Astrocyte (in vitro differentiated cells and primary cell): Measurements from ENCODE around the gene SNAPC4. TPM values are rescaled to one million over a fixed set of nuclear protein-coding genes. Genes with fewer than 3 reads are reported as not detected.

ENCODE experiments used
- DNase-seq: peaks from one replicate; pipeline ENCODE4 v3.0.0-alpha.2; 2010; ENCODE audit warnings: low read depth
- FAIRE-seq: peaks from 2 replicates; lab custom pipeline; 2011; peaks lifted over from hg19 to GRCh38; lab: Jason Lieb, UNC
- H2AFZ ChIP-seq: 2 replicates; pipeline ENCODE4 v1.6.0; 2012; ENCODE audit warnings: low read depth, low read length, inconsistent platforms
- H3K27ac ChIP-seq: 2 replicates; pipeline ENCODE4 v1.5.1; 2011; ENCODE audit warnings: low read depth, low read length, inconsistent platforms
- H3K27me3 ChIP-seq: 2 replicates; pipeline ENCODE4 v1.6.0; 2011; ENCODE audit warnings: low read length, inconsistent platforms; ENCODE audit not compliant: insufficient read depth
- H3K36me3 ChIP-seq: 2 replicates; pipeline ENCODE4 v1.5.1; 2011; ENCODE audit warnings: low read length, inconsistent platforms; ENCODE audit not compliant: insufficient read depth
- H3K4me1 ChIP-seq: 2 replicates; pipeline ENCODE4 v1.5.1; 2011; ENCODE audit warnings: low read length, inconsistent platforms; ENCODE audit not compliant: insufficient read depth
- H3K4me2 ChIP-seq: 2 replicates; pipeline ENCODE4 v1.6.0; 2012; ENCODE audit warnings: low read length, inconsistent platforms
- H3K4me3 ChIP-seq: 2 replicates; pipeline ENCODE4 v1.5.1; 2011; ENCODE audit warnings: low read depth, mild to moderate bottlenecking, low read length, inconsistent platforms; ENCODE audit not compliant: insufficient read depth
- H3K79me2 ChIP-seq: 2 replicates; pipeline ENCODE4 v1.6.0; 2012; ENCODE audit warnings: mild to moderate bottlenecking, low read length, inconsistent platforms; ENCODE audit not compliant: insufficient read depth
- H3K9ac ChIP-seq: 2 replicates; pipeline ENCODE4 v1.6.0; 2012; ENCODE audit warnings: mild to moderate bottlenecking, low read length, inconsistent platforms
- H3K9me3 ChIP-seq: 2 replicates; pipeline ENCODE4 v1.5.1; 2012; ENCODE audit warnings: low read depth, mild to moderate bottlenecking, low read length, inconsistent platforms; ENCODE audit not compliant: insufficient read depth
- H4K20me1 ChIP-seq: 2 replicates; pipeline ENCODE4 v1.6.0; 2012; ENCODE audit warnings: low read length, inconsistent platforms; ENCODE audit not compliant: insufficient read depth
- H3K27ac Mint-ChIP-seq: one replicate; pipeline ENCODE4 v1.8.0; 2021; ENCODE audit warnings: mild to moderate bottlenecking, mixed read lengths; ENCODE audit not compliant: unreplicated experiment
- H3K27me3 Mint-ChIP-seq: one replicate; pipeline ENCODE4 v1.8.0; 2021; ENCODE audit warnings: low read depth, mixed read lengths; ENCODE audit not compliant: unreplicated experiment
- H3K36me3 Mint-ChIP-seq: one replicate; pipeline ENCODE4 v1.8.0; 2021; ENCODE audit warnings: low read depth, mixed read lengths; ENCODE audit not compliant: unreplicated experiment
- H3K4me1 Mint-ChIP-seq: one replicate; pipeline ENCODE4 v1.8.0; 2021; ENCODE audit warnings: low read depth, mixed read lengths; ENCODE audit not compliant: unreplicated experiment
- H3K4me3 Mint-ChIP-seq: one replicate; pipeline ENCODE4 v1.8.0; 2021; ENCODE audit warnings: mild to moderate bottlenecking, moderate library complexity, mixed read lengths; ENCODE audit not compliant: unreplicated experiment
- H3K9me3 Mint-ChIP-seq: one replicate; pipeline ENCODE4 v1.8.0; 2021; ENCODE audit warnings: mild to moderate bottlenecking, mixed read lengths; ENCODE audit not compliant: unreplicated experiment
- EZH2 ChIP-seq: IDR thresholded peaks from 2 replicates; pipeline ENCODE4 v1.6.1; 2012; ENCODE audit warnings: mild to moderate bottlenecking, low read length, inconsistent platforms; ENCODE audit not compliant: insufficient read depth
- total RNA-seq: library from RNA; stranded (reverse); gene quantifications from 2 replicates; pipeline ENCODE4 v1.2.1, GENCODE V29; 2021
- TF ChIP-seq, protein P1 (sequence below): IDR thresholded peaks from 2 replicates; pipeline ENCODE4 v1.5.1; 2011; ENCODE audit warnings: low read depth, mild to moderate bottlenecking, inconsistent platforms, low read length, moderate library complexity; ENCODE audit not compliant: insufficient read depth

SNAPC4 gene
- total RNA-seq, 1 donor from 2014 or later = 18.6 TPM

DNA sequence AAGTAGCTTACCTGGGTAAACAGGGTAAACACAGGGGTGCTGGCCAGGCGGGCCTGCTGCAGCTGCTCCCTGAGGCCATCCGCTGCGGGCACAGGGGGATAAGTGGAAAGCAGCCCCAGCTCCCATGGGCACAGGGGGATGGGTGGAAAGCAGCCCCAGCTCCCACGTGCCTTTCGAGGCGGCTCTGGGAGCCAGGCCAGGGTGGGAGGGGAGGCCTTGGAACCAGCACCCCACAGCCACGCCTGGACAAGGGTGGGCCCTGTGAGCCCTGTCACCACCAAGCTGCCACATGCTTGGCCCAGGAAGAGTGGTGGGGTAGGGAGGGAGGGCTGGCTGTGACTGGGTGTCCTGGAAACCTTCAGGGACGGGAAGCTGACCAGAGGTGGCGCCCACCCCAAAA is 18.7 kb downstream of the SNAPC4 start:
- Histone ChIP-seq H3K9me3 (no peaks in the 10 kb centered on the region), H3K79me2 (no peaks in the 10 kb centered on the region), H3K9ac (no peak overlapping the region), H3K4me3 (no peak overlapping the region), H3K36me3 (peaks cover 20% of the 10 kb centered on the region), H3K4me1 (no peaks in the 10 kb centered on the region), H3K4me2 (no peak overlapping the region), H3K27me3 (no peaks in the 10 kb centered on the region), H2AFZ (no peak overlapping the region), H4K20me1 (peaks cover 5% of the 10 kb centered on the region), H3K27ac (no peak overlapping the region)
- TF ChIP-seq, protein P1, sequence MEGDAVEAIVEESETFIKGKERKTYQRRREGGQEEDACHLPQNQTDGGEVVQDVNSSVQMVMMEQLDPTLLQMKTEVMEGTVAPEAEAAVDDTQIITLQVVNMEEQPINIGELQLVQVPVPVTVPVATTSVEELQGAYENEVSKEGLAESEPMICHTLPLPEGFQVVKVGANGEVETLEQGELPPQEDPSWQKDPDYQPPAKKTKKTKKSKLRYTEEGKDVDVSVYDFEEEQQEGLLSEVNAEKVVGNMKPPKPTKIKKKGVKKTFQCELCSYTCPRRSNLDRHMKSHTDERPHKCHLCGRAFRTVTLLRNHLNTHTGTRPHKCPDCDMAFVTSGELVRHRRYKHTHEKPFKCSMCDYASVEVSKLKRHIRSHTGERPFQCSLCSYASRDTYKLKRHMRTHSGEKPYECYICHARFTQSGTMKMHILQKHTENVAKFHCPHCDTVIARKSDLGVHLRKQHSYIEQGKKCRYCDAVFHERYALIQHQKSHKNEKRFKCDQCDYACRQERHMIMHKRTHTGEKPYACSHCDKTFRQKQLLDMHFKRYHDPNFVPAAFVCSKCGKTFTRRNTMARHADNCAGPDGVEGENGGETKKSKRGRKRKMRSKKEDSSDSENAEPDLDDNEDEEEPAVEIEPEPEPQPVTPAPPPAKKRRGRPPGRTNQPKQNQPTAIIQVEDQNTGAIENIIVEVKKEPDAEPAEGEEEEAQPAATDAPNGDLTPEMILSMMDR = no peak
- no peak for TF ChIP-seq EZH2
- DNase-seq (no peak), FAIRE-seq (no peak)
- H3K9me3 Mint-ChIP-seq = no peaks in the 10 kb centered on the region
- no peaks in the 10 kb centered on the region for H3K4me1 Mint-ChIP-seq
- no peaks in the 10 kb centered on the region for H3K27me3 Mint-ChIP-seq
- H3K4me3 Mint-ChIP-seq = no peak overlapping the region
- peak overlapping the region; percentile 34 for H3K27ac Mint-ChIP-seq
- peaks cover 17% of the 10 kb centered on the region for H3K36me3 Mint-ChIP-seq

DNA sequence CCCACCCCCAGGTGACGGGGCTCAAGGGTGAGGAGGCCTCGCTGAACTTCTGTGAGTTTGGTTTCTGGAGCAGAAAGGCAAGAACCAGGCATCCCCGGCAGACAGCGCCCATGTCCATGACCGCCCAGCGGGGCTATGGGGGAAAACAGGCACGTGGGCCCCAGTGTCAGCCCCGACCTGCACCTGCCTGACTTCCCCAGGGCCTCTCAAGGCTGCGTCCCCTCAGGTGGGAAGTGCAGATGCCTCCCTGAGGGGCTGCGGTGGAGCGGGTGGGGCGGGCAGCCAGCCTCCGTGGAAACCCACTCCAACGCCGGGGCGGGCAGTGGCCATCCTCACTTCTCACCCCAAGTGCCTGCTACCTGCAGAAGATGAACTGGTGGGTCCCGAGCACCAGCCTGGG is 19.6 kb downstream of the SNAPC4 start:
- Mint-ChIP-seq H3K9me3 (no peaks in the 10 kb centered on the region), H3K27me3 (no peaks in the 10 kb centered on the region), H3K36me3 (peaks cover 13% of the 10 kb centered on the region), H3K27ac (no peak overlapping the region), H3K4me3 (no peak overlapping the region), H3K4me1 (no peaks in the 10 kb centered on the region)
- DNase-seq (no peak), FAIRE-seq (no peak)
- Histone ChIP-seq H3K9me3 (no peaks in the 10 kb centered on the region), H3K4me3 (no peak overlapping the region), H2AFZ (no peak overlapping the region), H3K9ac (no peak overlapping the region), H3K36me3 (peaks cover 15% of the 10 kb centered on the region), H3K79me2 (no peaks in the 10 kb centered on the region), H3K4me1 (no peaks in the 10 kb centered on the region), H3K4me2 (no peak overlapping the region), H3K27ac (no peak overlapping the region), H4K20me1 (peaks cover 5% of the 10 kb centered on the region), H3K27me3 (no peaks in the 10 kb centered on the region)
- TF ChIP-seq EZH2 = no peak

DNA sequence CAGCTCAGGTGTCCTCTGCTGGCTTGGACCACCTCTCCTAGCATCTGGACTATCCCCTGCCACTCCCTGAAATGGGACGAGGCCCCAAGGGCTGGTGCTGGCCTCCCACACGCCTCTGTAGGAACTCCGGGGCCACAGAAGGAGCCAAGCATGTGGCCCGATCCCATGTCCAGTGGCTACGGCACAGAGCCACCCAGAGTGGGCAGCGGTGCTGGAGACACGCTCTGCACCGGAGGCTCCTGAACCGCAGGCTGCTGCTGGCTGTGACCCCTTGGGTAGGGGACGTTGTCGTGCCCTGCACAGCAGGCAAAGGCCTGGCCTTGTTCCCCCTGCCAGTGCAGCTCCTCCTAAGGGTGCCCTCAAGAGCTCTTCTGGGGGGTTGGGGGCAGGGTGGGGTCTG is 20.1 kb downstream of the SNAPC4 start:
- Histone ChIP-seq H3K9ac (no peak overlapping the region), H3K79me2 (no peaks in the 10 kb centered on the region), H3K4me2 (no peak overlapping the region), H3K27ac (no peak overlapping the region), H3K27me3 (no peaks in the 10 kb centered on the region), H3K9me3 (no peaks in the 10 kb centered on the region), H2AFZ (no peak overlapping the region), H4K20me1 (peaks cover 5% of the 10 kb centered on the region), H3K36me3 (peaks cover 12% of the 10 kb centered on the region), H3K4me3 (no peak overlapping the region), H3K4me1 (no peaks in the 10 kb centered on the region)
- no peaks in the 10 kb centered on the region for H3K9me3 Mint-ChIP-seq
- no peak for DNase-seq
- no peak overlapping the region for H3K27ac Mint-ChIP-seq
- no peak for FAIRE-seq
- no peak overlapping the region for H3K4me3 Mint-ChIP-seq
- H3K36me3 Mint-ChIP-seq = peaks cover 12% of the 10 kb centered on the region
- H3K27me3 Mint-ChIP-seq = no peaks in the 10 kb centered on the region
- H3K4me1 Mint-ChIP-seq = no peaks in the 10 kb centered on the region
- TF ChIP-seq, protein P1 = no peak
- no peak for TF ChIP-seq EZH2
